Panc1 (cell line): ENCODE results near the gene HS1BP3. TPM values are rescaled to one million over a fixed set of nuclear protein-coding genes. Genes with fewer than 3 reads are reported as not detected.

Experiments
- ATAC-seq: fragments of 200-7000 bp; cut with Tn5 transposase; 2 replicates; pipeline ENCODE4 v1.9.1; 2020; ENCODE audit warnings: mild to moderate bottlenecking, moderate library complexity
- BruUV-seq: library from RNA; stranded (reverse); fragments of 400-500 nt; replicated peaks from 2 replicates; lab custom pipeline; 2021; lab: Mats Ljungman, UMichigan
- CTCF ChIA-PET: fragments of 300-600 bp; sonication (Branson Sonifier 250); formaldehyde crosslinking; loops from one replicate; lab custom pipeline; 2022; ENCODE audit warnings: antibody characterized with exemption; lab: Charles Lee
- POLR2A ChIA-PET: fragments of 300-600 bp; sonication (Branson Sonifier 250); formaldehyde crosslinking; loops from one replicate; lab custom pipeline; 2022; ENCODE audit warnings: antibody characterized with exemption; lab: Charles Lee
- DNase-seq: peaks from one replicate; pipeline ENCODE4 v3.0.0-alpha.2; 2010; ENCODE audit warnings: low read depth, low spot score
- H3K27ac ChIP-seq: 2 replicates; pipeline ENCODE4 v1.5.1; 2011; ENCODE audit warnings: mild to moderate bottlenecking, low read length, inconsistent platforms
- H3K27me3 ChIP-seq: fragments of 200-500 bp; sonication (Bioruptor generic); 2 replicates; pipeline ENCODE4 v1.6.0; 2014; ENCODE audit warnings: low read length, inconsistent platforms; ENCODE audit not compliant: control insufficient read depth, insufficient read depth
- H3K36me3 ChIP-seq: fragments of 200-500 bp; sonication (Bioruptor generic); 2 replicates; pipeline ENCODE4 v1.5.1; 2014; ENCODE audit warnings: inconsistent platforms, mild to moderate bottlenecking, low read length, moderate library complexity; ENCODE audit not compliant: control insufficient read depth, insufficient read depth
- H3K4me1 ChIP-seq: 2 replicates; pipeline ENCODE4 v1.5.1; 2011; ENCODE audit warnings: inconsistent platforms, mild to moderate bottlenecking, low read length, moderate library complexity; ENCODE audit not compliant: control insufficient read depth, insufficient read depth
- H3K4me3 ChIP-seq, 2 experiments: 2 replicates each; pipeline ENCODE4 v1.5.1; 2011 to 2012; ENCODE audit warnings: low read depth in 2 of 2, low read length in 2 of 2, mild to moderate bottlenecking in 2 of 2, inconsistent platforms in 1 of 2, moderate library complexity in 1 of 2
- H3K9me3 ChIP-seq: fragments of 200-500 bp; sonication (Bioruptor generic); 2 replicates; pipeline ENCODE4 v1.5.1; 2014; ENCODE audit warnings: low read depth, mild to moderate bottlenecking, inconsistent platforms, low read length, moderate library complexity; ENCODE audit not compliant: control insufficient read depth, insufficient read depth
- POLR2AphosphoS5 ChIP-seq: IDR thresholded peaks from 2 replicates; pipeline ENCODE4 v1.6.1; 2012; ENCODE audit warnings: mild to moderate bottlenecking, low read depth, low read length, moderate library complexity
- SIN3A ChIP-seq: IDR thresholded peaks from 2 replicates; pipeline ENCODE4 v1.6.1; 2012; ENCODE audit warnings: low read depth, mild to moderate bottlenecking, low read length, moderate library complexity, borderline replicate concordance; ENCODE audit not compliant: insufficient read depth
- TCF7L2 ChIP-seq: IDR thresholded peaks from 2 replicates; pipeline ENCODE4 v1.6.1; 2011; ENCODE audit warnings: mild to moderate bottlenecking, low read depth, low read length, inconsistent platforms
- in situ Hi-C: cut with HindIII; loops from 2 replicates; pipeline ENCODE4 v1.10.0; 2016; ENCODE audit warnings: low sequenced_read_pairs, low pct_unique_long_range_greater_than_20kb
- intact Hi-C: fragments of 100-400 bp; cut with micrococcal nuclease; formaldehyde crosslinking; loops from one replicate; pipeline ENCODE4 v1.10.0; 2022; ENCODE audit not compliant: unreplicated experiment
- total RNA-seq: library from RNA; stranded (reverse); gene quantifications from one replicate; pipeline ENCODE4 v1.2.1, GENCODE V29; 2021; ENCODE audit not compliant: unreplicated experiment
- TF ChIP-seq, protein P1 (sequence below), 2 experiments: IDR thresholded peaks; 2 replicates each; pipeline ENCODE4 v1.6.1; 2011 to 2012; ENCODE audit warnings: low read depth in 2 of 2, control low read depth in 1 of 2, low read length in 1 of 2, mild to moderate bottlenecking in 1 of 2, moderate library complexity in 1 of 2; ENCODE audit not compliant: insufficient read depth in 1 of 2
- TF ChIP-seq, protein P2 (sequence below): fragments of 450-650 bp; IDR thresholded peaks from 2 replicates; pipeline ENCODE4 v1.5.1; 2017; ENCODE audit warnings: mild to moderate bottlenecking

Gene HS1BP3
- total RNA-seq, 1 experiment from 2014 or later = 46.1 TPM

DNA sequence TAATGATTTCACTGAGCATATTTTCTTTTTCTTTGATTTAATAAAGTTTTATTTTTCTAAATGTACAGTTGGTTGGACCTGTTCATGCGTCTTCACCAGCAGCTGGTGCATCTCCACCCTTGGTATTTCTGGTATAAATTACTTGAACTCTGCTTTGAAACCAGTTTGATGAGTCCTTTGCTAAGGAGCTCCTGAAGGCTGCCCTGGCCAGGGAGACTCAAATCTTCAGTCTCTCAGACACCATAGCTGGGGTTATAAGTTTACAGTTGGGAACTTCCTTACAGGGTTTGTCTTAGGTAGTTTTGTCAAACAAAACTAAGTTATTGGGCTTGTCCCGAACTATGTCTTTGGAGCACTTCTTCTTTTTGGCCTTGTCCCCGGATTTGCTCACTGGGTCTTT, 44.7 kb downstream of the HS1BP3 start:
- TF ChIP-seq, protein P1, sequence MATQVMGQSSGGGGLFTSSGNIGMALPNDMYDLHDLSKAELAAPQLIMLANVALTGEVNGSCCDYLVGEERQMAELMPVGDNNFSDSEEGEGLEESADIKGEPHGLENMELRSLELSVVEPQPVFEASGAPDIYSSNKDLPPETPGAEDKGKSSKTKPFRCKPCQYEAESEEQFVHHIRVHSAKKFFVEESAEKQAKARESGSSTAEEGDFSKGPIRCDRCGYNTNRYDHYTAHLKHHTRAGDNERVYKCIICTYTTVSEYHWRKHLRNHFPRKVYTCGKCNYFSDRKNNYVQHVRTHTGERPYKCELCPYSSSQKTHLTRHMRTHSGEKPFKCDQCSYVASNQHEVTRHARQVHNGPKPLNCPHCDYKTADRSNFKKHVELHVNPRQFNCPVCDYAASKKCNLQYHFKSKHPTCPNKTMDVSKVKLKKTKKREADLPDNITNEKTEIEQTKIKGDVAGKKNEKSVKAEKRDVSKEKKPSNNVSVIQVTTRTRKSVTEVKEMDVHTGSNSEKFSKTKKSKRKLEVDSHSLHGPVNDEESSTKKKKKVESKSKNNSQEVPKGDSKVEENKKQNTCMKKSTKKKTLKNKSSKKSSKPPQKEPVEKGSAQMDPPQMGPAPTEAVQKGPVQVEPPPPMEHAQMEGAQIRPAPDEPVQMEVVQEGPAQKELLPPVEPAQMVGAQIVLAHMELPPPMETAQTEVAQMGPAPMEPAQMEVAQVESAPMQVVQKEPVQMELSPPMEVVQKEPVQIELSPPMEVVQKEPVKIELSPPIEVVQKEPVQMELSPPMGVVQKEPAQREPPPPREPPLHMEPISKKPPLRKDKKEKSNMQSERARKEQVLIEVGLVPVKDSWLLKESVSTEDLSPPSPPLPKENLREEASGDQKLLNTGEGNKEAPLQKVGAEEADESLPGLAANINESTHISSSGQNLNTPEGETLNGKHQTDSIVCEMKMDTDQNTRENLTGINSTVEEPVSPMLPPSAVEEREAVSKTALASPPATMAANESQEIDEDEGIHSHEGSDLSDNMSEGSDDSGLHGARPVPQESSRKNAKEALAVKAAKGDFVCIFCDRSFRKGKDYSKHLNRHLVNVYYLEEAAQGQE (IDR thresholded peaks at IDR 0.05; ENCODE audit: insufficient read depth in 1 of 2, low read depth in 2 of 2, low read length in 1 of 2) = no peak
- TF ChIP-seq POLR2AphosphoS5 (no peak), SIN3A (no peak), TCF7L2 (no peak)
- TF ChIP-seq, protein P2, sequence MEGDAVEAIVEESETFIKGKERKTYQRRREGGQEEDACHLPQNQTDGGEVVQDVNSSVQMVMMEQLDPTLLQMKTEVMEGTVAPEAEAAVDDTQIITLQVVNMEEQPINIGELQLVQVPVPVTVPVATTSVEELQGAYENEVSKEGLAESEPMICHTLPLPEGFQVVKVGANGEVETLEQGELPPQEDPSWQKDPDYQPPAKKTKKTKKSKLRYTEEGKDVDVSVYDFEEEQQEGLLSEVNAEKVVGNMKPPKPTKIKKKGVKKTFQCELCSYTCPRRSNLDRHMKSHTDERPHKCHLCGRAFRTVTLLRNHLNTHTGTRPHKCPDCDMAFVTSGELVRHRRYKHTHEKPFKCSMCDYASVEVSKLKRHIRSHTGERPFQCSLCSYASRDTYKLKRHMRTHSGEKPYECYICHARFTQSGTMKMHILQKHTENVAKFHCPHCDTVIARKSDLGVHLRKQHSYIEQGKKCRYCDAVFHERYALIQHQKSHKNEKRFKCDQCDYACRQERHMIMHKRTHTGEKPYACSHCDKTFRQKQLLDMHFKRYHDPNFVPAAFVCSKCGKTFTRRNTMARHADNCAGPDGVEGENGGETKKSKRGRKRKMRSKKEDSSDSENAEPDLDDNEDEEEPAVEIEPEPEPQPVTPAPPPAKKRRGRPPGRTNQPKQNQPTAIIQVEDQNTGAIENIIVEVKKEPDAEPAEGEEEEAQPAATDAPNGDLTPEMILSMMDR = no peak
- Histone ChIP-seq H3K9me3 (no peaks in the 10 kb centered on the region), H3K4me3 (no peak overlapping the region), H3K27ac (no peak overlapping the region), H3K4me1 (no peaks in the 10 kb centered on the region), H3K27me3 (no peaks in the 10 kb centered on the region), H3K36me3 (no peaks in the 10 kb centered on the region)
- intact Hi-C loops (no loop called here), in situ Hi-C loops (no loop called here)
- no peak for ATAC-seq
- no TSS peak for BruUV-seq
- ChIA-PET POLR2A (interaction anchor here (0.7 kb wide), 1 partner anchor 8 kb away, joined by 3 read pairs; no protein-coding TSS in a partner anchor), CTCF (no interaction called here)
- no peak for DNase-seq

- CTCF ChIA-PET = no interaction called here
- Histone ChIP-seq H3K4me3 (no peak overlapping the region), H3K36me3 (no peaks in the 10 kb centered on the region), H3K4me1 (no peaks in the 10 kb centered on the region), H3K9me3 (no peaks in the 10 kb centered on the region), H3K27me3 (no peaks in the 10 kb centered on the region), H3K27ac (no peak overlapping the region)
- TF ChIP-seq, protein P2 = no peak
- TF ChIP-seq SIN3A (no peak), POLR2AphosphoS5 (no peak), TCF7L2 (no peak)
- TF ChIP-seq, protein P1 (IDR thresholded peaks at IDR 0.05; ENCODE audit: insufficient read depth in 1 of 2, low read depth in 2 of 2, low read length in 1 of 2) = no peak
- in situ Hi-C loops = no loop called here
- no TSS peak for BruUV-seq
- POLR2A ChIA-PET = no interaction called here
- no peak for ATAC-seq
- no peak for DNase-seq
- intact Hi-C loops = no loop called here
Measured at GRCh38 chr2:20604951-20605381, 45.9 kb downstream of the HS1BP3 start.
